Keratinocyte (primary cell): Measurements from ENCODE around the gene ZNF547.

Experiments used
- CTCF ChIP-seq, 3 experiments: IDR thresholded peaks in 1 of 3; conservative IDR thresholded peaks in 1 of 3; optimal IDR thresholded peaks in 1 of 3; 2 replicates in 2 of 3; 3 replicates in 1 of 3; pipeline versions ENCODE3 to v1.5.1; 2011; ENCODE audit warnings: low read length in 3 of 3, mild to moderate bottlenecking in 3 of 3, moderate library complexity in 2 of 3, control low read depth in 1 of 3, inconsistent platforms in 1 of 3; ENCODE audit not compliant: insufficient read depth in 2 of 3; ENCODE audit errors: extremely low read depth in 1 of 3
- EZH2 ChIP-seq: IDR thresholded peaks from one replicate; pipeline ENCODE4 v1.6.1; 2012; ENCODE audit warnings: inconsistent platforms, mild to moderate bottlenecking, low read length, moderate library complexity

DNA sequence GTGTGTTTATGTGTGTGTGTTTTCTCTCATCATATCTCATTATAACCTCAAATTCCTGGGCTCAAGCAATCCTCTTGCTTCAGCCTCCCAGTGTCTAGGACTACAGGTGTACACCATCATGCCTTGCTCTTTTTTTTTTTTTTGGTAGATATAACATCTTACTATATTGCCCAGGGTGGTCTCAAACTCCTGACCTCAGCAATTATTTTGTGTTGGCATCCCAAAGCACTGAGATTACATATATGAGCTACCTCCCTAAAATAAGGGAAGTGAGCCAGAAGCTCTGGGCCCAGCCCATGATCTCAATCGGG lies 43.5 kb upstream of the ZNF547 start:
- no peak for TF ChIP-seq CTCF (optimal IDR thresholded peaks at IDR 0.05 in 1 of 3, IDR thresholded peaks at IDR 0.05 in 1 of 3, conservative IDR thresholded peaks at IDR 0.05 in 1 of 3; ENCODE audit: extremely low read depth in 1 of 3, insufficient read depth in 2 of 3, low read length in 3 of 3)
- TF ChIP-seq EZH2, result no peak
